GM21447 (cell line): ENCODE data around the gene MR1.
A peak's percentile ranks its signal among the peaks of the same experiment; 100 is the strongest.

ENCODE experiments used
- ATAC-seq: cut with Tn5 transposase; IDR thresholded peaks from one replicate; pipeline ENCODE4 v1.9.1; 2021; ENCODE audit not compliant: unreplicated experiment

The MR1 gene

GRCh38 chr1:181033799-181034451, at the start of gene MR1:
Gene MR1 (plus strand): TSS chr1:181033983. CDS start chr1:181034008, 25 bp downstream.
- ATAC-seq: peak; percentile 97

GRCh38 chr1:180988253-180988752, 45.5 kb upstream of the MR1 start:
- ATAC-seq: no peak

GRCh38 chr1:180994262-180994661, 39.5 kb upstream of the MR1 start:
- no peak for ATAC-seq

DNA sequence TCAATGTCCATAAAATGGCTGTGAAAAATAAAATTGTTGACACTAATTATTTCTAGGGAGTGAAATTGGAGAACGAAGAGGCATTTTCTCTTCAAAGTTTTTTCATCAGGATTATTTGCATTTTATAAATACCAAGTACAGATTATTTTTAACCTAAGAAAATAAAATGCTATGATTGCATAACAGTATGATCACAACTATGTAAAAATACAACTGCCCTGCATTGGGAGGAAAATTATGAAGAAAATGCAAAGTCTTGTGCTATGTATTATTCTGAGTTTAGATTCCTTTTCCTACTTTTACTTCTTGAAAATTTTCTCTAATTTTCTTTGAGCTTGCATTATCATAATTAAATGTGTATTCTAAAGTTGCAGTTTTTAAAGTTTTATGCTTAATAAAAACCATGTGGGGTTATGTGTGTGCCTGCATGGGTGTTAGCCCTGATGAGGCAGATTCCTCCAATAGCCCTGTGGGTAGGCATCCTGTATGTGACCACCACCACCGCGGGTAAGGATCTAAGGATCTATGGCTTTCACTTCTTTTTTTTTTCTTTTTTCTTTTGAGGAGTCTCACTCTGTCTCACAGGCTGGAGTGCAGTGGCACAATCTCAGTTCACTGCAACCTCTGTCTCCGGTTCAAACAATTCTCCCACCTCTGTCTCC, 35.8 kb upstream of the MR1 start:
- no peak for ATAC-seq

DNA sequence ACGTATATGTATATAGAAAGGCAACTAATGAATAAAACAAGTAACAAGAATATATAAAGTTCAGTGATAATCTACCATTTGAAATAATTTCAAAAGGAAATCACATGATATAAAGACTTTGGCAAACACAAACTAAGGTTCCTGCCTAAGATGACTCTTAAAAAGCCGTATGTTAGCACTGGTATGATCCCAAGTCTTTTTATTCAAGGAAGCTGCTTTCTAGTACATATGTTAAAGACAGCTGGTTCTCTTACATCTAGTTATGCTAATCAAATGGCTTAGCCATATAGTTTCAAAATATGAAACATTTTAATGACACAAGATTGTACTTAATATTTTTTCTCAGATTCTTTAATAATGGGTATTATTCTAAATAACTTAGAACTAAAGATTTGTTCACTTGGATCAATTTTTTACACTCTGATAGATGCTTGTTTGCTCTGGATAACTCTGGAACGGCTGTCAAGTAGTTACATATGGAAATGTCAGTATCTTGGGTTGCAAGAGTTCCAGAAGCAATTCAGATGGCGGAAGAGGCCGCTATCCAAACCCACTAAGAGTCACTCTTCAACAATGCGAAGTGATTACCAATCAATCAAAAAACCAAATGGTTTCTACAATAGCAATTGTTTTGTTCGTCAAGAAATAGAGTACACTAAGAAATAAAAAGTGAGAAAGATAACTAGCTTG, 32.5 kb upstream of the MR1 start:
- no peak for ATAC-seq

GRCh38 chr1:181002582-181003172, 31.1 kb upstream of the MR1 start:
- no peak for ATAC-seq

DNA sequence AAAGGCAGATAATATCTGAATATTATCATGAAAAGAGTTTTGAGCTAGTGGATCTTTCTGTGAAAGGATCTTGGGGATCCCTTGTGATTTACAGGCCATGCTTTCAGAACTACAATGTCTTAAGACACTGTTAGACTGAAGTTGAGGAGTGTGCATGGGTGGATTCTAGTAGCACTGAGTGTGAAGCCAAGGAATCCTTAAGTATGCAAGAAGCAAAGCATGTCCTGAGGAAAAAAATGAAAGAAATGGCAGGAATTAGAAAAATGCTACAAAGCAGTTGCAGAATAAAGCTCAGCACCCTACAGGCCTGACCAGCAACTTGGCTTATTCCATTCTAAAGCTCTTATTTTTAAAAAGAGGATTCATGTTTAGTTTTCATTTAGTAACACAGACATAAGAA, 23.0 kb upstream of the MR1 start:
- no peak for ATAC-seq

GRCh38 chr1:181011301-181012202, 22.2 kb upstream of the MR1 start:
- no peak for ATAC-seq

- ATAC-seq: no peak
These were observed 21.5 kb upstream of the MR1 start for GRCh38 chr1:181012203-181012745.

- no peak for ATAC-seq
These were observed 20.6 kb upstream of the MR1 start for GRCh38 chr1:181013144-181013543.

- ATAC-seq: no peak
These were observed 19.1 kb upstream of the MR1 start for GRCh38 chr1:181014477-181015250.

DNA sequence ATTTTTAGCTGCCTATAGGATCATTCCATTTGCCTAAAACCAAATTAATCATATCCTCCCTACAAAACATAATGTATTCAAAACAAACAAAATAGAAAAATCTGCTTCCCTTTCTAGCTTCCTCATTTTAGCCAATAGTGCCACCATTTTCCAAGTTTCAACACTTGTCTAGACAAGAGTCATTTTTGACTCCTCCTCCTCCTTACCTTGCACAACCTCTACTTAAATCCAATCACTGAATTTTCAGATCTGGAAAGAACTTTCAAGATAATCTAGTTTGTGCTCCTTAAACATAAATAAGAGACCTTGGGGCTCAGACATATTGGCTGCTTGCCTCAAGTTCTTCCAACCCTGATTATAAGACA, 18.6 kb upstream of the MR1 start:
- ATAC-seq: no peak

GRCh38 chr1:181016563-181016962, 17.2 kb upstream of the MR1 start:
- ATAC-seq: no peak

GRCh38 chr1:181018901-181019681, 14.7 kb upstream of the MR1 start:
- no peak for ATAC-seq

DNA sequence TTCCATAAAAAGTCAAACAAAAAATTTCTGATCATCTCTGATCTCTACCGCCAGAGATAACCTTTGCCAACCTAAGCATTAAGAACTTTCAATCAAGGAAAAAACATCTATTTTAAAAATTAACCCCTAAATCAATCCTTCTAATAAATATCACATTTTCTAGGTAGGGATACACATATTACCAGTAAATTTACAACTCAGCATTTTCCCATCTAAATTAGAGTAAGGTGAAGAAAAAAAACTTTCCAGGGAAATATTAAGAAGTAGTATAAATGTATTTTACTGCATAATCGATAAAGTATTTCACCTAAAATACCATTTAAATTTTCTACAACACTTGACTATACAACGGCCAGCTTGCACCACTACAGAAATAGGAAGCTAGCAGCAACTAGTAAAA, 12.6 kb upstream of the MR1 start:
- no peak for ATAC-seq

GRCh38 chr1:181021811-181022434, 11.9 kb upstream of the MR1 start:
- ATAC-seq: peak; percentile 53

DNA sequence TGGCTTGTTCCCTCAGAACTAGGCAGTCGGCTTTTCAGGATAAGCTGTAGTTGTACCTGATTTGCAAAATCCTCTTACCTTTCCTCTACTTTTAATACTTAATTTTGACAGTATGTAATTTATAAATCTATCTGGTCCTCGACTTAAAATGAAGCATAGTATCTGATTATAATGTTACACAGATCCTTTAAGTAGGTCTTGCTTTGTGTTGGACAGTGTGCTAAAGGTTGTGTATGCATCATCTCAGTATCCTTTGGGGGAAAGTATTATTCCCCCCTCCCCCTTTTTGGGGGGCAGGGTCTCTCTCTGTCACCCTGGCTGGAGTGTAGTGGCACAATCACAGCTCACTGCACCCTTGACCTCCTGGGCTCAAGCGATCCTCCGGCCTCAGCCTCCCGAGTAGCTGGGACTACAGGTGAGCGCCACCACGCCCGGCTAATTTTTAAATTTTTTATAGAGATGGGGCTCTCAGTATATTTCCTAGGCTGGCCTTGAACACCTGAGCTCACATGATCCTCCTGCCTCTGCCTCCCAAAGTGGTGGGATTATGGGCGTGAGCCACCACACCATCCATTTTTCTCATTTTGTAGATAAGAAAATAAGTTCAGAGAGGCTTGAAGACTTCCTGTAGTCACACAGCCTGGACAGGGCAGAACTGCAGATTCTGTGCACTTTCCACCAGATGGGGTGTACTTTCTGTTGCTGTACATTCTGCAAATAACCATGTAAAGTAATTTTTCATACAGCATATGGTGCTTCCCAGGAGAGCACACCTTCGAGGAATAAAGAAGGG, 10.3 kb upstream of the MR1 start:
- ATAC-seq: no peak

- ATAC-seq: no peak
These were observed 5.6 kb upstream of the MR1 start for GRCh38 chr1:181028196-181028595.
